HuH-7.5 (cell line): ENCODE measurements around the gene SLC39A7.
"Not testable (repeated sequence)": the region's sequence is repeated elsewhere in the genome, so short reads cannot be mapped to it uniquely, and the experiment has no call there.

Experiments
- DNase-seq: peaks from one replicate; pipeline ENCODE4 v3.0.0; 2011; ENCODE audit warnings: low spot score

Gene SLC39A7

DNA sequence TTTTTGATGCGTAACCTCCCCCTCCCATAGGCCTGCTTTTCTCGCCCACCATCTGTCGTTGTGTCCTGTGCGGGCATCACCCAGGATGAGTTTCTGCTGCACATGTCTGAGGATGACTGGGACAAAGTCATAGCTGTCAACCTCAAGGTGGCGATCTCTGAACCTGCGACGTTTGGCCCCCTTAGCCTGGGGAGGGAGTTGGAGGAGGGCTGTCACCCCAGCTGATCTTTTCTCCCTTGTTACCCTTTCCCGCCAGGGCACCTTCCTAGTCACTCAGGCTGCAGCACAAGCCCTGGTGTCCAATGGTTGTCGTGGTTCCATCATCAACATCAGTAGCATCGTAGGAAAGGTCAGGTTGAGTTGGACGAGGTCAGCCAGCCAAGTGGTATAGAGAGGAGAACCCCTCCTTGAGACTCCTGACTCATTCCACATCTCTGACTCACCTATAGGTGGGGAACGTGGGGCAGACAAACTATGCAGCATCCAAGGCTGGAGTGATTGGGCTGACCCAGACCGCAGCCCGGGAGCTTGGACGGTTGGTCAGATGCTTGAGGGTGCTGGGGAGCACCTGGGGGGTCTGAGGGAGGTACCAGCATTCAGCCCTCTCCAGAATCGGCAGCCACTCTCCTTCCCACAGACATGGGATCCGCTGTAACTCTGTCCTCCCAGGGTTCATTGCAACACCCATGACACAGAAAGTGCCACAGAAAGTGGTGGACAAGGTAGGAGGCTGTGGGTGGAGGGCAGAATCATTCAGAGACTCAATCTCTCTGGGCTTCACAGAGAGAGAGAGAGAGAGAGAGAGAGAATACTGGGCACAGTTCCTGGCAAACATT, 4.7 kb downstream of the SLC39A7 start:
- DNase-seq = no peak

DNA sequence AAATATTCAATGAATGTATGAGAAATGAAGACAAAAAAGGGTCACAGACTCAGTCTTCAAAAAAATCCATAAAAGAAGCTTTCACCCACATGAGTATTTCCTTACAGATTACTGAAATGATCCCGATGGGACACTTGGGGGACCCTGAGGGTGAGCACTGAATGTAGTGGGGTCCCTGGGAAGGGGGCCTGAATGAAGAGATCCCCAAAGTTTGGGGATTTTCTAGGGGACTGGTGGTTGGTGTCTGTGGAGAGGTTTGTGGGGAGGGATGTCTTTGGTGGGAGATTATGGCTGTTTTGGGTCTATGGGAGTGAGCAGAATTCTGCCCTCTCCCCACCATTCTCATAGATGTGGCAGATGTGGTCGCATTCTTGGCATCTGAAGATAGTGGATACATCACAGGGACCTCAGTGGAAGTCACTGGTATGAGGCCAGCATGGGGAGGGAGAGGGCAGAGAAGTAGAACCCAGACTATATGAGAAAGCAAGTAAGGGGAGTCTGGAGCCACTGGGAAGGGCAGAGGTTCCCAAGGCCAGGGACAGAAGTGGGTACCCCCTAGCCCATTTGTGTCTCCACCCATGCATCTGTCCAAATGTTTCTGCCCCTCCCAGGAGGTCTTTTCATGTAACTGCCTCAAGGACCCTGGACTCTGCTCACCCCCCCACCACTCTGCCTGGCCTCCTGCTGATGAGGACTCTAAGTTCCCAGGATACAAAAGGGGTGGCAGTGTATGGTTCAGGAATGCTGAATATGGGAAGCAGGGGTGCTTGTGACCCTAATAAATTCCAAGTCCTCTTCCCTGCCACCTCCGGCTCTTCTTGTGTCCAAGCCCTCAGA, 5.6 kb downstream of the SLC39A7 start:
- peak; percentile 5 for DNase-seq

DNA sequence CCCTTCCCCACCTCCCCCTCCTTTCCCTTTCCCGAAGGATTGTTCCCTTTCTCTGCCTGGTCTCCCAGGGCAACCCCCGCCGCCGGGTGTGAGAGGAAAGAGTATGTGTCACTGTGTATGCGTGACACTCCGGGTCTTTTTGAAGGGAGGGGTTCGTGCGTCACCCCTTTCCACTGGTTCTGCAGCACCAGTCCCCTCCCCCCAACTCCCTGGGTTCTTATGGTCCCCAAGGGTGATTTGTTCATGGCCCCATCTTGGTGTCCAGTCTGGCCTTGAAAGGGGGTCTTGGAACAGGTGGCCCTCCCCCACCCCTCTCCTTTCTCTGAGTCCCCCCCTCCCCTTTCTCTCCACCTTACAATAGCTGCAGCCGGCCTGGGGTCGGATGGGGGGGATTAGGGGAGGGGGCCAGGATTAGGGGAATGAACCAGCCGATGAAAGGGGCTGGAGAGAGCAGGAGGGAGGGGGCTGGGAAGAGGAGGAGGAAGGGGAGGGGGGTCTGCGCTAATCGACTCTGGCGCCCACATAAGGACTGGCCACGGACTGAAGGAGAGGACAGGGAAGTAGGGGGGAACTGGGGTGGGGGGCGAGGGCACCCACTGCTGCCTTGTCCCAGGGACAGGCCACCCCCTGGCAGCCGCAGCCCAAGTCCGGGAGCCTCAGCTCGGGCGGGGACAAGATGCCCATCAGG, 6.3 kb downstream of the SLC39A7 start:
- peak; percentile 3 for DNase-seq

DNA sequence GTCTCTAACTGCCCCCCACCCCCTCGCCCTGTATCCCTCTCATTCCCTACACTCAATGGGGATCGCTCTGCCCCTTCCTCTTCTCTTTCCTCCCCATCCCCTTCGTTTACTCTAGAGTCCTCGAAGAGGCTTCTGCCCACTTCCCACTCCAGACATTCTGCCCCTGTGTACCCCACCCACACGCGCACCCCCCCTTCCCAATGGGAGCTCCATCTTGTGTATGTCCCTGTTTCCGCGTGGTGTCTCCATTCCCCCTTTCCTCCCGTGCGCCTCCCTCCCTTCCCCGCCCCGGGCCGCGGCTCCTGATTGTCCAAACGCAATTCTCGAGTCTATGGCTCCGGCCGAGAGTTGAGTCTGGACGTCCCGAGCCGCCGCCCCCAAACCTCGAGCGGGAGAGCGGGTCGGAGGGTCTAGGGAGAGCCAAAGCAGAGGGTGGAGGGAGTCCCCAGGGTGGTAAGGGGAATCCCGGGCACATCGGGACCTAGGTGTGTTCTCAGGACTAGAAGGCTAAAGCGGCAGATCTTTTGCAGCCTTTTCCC, 7.0 kb downstream of the SLC39A7 start:
- DNase-seq = peak; percentile 52

DNA sequence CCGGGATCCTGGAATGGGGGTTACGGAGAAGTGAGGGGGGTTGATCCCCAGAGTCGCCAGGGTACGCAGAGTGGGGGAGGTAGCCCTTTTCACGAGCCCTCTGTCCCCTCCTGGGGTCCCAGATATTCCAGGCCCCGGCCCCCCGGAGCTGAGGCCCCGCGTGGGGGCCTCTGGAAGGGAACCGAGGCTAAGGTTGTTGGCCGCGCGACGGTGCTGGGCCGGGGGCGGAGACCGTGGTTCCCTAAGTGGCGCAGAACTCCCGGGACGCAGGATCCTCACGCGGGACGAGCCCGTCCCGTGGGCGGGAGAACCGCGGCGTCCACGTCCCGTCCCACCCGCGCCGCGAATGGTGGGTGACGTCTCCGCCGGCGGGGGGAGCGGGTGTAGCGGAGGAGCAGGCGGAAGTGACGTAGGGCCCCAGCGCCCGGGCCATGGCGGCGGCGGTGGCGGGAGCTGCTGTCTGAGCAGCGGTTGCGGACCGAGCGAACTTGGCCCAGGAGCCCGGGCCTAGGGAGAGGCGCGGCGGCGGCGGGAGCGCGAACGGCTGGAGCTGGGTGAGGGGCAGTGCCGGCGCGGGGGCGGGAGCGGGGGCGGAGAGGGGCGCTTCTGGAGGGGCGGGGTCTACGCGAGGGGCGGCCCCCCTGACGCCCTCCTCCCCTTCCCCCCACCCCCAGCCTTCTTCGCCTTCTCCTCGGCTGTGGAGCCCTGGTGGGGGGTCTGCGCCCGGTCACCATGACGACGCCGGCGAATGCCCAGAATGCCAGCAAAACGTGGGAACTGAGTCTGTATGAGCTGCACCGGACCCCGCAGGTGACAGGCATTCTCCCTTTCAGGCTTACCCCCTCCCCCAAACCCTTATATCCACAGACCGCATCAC, 7.7 kb downstream of the SLC39A7 start, which contains the start of gene RING1:
RING1 (plus strand) TSS at position 410 of the 877 bp plus-strand sequence; CDS start at position 733, 323 bp downstream.
- DNase-seq = peak; percentile 86

DNA sequence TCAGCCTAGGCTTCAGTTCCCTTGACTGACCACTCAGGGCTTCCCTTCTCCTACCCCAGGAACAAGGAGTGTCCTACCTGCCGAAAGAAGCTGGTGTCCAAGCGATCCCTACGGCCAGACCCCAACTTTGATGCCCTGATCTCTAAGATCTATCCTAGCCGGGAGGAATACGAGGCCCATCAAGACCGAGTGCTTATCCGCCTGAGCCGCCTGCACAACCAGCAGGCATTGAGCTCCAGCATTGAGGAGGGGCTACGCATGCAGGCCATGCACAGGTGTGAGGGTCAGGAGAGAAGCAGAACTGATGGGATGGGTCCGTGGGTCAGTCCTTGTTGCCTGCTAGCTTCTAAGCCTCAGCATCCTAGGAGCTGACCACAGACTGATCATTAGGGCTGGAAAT, 9.2 kb downstream of the SLC39A7 start:
- DNase-seq = peak; percentile 2

DNA sequence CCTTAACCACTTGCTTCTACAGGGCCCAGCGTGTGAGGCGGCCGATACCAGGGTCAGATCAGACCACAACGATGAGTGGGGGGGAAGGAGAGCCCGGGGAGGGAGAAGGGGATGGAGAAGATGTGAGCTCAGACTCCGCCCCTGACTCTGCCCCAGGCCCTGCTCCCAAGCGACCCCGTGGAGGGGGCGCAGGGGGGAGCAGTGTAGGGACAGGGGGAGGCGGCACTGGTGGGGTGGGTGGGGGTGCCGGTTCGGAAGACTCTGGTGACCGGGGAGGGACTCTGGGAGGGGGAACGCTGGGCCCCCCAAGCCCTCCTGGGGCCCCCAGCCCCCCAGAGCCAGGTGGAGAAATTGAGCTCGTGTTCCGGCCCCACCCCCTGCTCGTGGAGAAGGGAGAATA, 10.5 kb downstream of the SLC39A7 start:
- no peak for DNase-seq

DNA sequence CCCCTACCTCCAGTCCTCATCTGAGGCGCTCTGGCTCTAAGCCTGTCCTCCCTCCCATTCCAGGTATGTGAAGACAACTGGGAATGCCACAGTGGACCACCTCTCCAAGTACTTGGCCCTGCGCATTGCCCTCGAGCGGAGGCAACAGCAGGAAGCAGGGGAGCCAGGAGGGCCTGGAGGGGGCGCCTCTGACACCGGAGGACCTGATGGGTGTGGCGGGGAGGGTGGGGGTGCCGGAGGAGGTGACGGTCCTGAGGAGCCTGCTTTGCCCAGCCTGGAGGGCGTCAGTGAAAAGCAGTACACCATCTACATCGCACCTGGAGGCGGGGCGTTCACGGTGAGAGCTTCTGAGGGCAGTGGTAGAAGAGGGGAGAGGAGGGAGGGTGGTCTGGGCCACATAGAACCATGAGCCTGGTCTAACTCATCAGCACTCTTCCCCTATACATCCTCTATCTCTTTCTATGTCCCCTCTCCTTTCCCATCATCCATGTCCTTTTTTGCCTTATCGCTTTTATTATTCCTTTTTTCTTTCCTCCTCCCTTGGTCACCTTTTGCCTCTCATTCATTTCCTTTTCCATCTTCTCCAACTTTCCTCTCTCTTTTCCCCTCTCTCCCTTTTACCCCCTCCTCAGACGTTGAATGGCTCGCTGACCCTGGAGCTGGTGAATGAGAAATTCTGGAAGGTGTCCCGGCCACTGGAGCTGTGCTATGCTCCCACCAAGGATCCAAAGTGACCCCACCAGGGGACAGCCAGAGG, 11.2 kb downstream of the SLC39A7 start:
- DNase-seq = peak; percentile 7

DNA sequence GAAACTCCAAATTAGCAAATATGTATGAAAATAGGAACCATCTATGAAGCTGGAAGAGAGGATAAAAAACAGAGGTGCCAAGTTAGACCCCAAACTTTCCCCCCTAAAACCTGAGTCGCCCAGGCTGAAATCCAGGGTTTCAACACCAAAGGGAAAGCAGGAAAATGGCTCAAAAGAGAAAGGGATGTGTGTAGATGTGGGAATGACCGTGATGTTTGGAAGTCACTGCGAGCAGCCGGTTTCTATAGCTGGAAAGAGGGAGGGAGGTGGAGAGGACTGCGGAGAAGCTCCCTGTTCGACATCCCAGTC, 12.1 kb downstream of the SLC39A7 start:
- DNase-seq = peak; percentile 1

DNA sequence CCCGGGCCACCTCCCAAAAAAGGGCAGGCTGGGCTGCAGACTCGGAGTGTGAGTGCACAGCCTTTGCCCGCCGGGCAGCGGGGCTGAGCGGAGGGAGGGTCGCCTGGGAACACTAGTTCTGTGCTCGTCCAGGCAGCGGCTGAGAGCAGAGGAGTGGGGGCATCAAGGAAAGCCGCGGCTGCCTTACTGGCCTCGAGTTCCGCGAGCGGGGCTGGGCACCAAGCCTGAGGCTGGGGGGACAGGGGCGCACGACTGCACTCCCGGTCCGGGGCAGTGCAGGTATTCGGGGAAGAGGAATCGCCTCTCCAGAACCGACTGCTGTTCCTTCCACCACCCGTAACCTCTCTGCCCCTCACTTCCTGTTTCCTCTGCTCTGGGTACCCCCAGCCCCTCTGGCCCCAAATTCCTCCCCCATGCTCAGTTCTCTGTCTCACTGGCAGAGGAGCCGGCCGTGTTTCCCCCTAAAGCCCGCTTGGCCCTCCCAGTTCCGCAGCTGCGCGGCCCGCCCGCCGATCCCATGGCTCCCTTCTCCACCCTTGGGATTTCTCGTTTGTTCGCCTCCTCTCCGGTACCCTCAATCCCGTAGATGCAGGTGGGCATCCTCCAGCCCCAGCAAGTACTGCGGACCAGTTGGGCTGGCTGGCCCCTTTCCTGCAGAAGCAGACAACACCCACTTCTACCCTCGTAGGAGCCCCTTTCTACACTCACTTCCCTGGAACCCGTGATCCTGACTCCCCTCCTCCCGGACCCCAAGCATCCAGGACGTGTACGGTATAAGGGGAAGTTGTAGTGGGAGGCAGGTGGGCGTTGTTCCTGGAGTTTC, 12.7 kb downstream of the SLC39A7 start:
- no peak for DNase-seq

DNA sequence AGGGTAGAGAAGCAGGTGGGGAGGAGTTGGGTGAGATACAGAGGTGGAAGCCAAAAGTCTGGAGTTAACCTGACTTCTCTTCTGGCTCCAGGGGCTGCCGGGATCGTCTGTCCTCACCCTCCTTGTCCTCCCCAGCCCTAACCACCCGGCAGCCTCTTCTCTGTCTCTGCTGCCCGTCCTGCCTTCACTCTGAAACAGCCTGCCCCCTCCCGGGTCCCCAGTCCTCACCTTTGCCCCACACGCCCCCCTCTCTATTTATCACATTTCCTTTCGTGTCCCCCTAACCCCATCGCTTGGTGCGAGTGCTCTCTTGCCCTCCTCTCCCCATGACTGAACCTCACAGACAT, 13.3 kb downstream of the SLC39A7 start:
- no peak for DNase-seq

DNA sequence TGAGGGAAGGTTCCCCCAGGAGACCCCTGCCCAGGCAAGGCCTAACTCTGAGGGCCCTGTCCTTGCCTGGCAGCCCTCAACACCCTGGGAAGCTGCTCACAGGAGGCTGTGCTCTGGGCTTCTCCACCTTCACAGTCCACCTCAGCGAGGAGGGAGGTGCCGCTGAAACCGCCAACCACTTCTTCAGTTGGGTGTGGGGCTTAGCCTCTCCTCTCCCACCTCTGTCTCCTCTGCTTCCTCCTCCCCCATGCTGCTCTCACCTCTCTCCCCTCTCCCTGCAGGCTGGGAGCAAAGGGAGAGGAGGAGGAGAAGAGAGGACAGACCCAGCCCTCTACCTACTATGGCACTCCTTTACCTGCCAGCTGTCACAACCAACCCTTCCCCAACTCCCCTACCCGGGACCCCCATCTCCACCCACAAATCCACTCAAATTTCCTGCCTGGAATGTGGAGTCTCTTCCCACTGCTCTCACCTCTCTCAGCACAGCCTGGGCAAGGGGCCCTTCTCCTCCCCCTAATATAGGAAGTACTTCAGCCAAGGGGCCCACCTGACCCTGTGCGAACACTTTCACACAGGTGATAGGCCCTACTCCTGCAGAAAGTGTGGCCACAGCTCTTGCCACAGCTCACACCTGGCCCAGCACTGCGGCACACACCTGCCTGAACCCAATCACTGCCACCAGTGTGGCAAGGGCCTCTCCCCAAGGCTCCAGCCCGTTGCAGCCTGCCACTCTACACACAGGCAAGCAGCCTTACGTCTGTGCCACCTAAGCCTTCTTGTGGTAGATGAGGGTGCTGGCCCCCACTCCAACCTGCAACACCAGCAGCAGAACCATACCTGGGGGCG, 14.8 kb downstream of the SLC39A7 start:
- no peak for DNase-seq

DNA sequence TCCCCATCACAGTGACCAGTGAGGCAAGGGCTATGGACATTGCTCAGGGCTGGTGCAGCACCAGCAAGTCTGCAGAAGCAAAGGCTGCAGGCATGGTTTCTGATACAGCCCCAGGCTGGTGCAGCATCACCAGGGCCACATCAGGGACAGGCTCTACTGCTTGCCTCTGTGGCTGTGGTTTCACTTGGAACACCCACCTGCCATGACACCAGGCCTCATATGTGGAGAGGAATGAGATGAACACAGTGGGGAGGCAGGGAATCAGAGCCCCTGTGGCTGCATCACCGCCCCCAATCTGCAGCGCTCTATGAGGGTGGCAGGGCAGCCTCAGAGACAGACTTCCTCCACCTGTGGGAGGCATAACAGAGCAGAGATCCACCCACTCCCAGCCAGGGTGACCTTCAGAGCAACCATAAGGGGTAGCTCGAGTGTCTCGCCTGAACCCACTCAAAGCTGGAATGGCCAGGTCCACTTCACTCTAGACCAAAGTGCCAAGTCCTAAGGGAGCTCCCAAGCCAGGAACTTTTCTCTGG, 15.5 kb downstream of the SLC39A7 start:
- DNase-seq = no peak

DNA sequence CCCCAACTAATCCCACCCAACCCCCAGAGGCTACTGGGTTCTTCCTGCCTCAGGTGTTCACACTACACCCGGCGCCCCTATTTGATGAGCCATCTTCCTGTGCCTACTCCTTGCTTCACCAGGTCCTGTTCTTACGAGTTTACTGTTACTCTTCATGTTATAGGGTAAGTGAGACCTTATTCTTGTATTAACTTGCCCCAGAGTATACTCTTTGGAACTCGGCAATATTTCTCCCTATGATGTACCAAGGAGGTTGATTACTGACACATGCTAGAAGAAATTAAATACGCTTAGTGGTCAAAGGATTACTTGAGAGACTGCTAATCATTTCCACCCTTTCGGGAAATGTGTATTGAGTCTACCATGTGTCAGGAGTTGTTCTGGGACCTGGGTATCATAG, 16.6 kb downstream of the SLC39A7 start:
- no peak for DNase-seq

DNA sequence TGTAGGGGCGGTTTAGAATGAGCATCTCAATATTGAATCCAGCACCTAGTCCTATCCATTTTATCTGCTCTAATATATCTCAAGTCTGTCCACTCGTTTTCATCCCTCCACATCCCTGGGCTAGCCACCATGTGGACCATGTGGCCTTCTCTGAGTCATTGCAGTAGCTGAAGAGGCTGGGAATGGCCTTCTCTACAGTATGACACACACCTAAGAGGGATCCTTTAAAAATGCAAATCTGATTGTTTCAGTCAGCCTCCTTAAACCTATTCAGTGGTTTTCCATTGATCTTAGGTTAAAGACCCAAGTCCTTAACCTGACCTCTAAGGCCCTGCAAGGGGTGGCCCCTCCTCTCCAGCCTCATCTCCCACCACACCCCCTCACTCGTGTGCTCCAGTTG, 17.0 kb downstream of the SLC39A7 start:
- no peak for DNase-seq

DNA sequence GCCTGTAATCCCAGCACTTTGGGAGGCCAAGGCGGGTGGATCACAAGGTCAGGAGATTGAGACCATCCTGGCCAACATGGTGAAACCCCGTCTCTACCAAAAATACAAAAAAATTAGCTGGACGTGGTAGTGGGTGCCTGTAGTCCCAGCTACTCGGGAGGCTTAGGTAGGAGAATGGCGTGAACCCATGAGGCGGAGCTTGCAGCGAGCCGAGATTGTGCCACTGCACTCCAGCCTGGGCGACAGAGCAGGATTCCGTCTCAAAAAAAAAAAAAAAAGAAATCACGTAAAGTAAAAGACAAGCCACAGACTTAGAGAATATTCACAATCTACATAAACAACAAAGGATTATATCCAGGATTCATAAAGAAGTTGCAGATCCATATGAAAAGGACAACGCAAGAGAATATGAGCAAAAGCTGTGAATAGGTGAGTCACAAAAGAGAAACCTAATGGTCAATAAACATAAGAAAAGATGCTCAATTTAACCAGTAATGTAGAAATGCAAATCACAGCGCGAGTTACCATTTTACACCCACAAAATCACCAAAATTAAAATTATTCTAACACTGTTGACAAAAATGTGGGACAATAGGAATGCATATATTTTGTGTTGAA, 25.9 kb downstream of the SLC39A7 start:
- not testable (repeated sequence) for DNase-seq

DNA sequence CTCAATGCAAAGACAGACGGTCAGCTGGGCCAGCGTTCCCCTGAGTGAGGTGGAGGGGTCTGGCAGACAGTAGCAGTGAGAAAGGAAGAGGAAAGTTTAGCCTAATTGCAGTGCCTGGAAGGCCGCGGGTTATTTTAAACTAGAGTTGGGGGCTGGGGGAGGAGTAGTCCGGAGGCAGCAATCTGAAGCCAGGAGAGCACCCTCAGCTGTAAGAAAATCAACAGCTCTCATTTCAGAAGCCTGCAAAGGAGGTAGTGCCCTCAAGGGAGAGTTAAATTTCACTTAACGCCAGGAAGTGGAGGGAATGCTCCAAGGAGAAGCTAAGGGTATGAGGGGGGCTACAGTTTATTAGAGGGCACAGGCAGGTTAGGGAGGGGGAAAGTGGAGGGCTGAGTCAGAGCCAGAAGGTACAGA, 34.6 kb downstream of the SLC39A7 start:
- no peak for DNase-seq

DNA sequence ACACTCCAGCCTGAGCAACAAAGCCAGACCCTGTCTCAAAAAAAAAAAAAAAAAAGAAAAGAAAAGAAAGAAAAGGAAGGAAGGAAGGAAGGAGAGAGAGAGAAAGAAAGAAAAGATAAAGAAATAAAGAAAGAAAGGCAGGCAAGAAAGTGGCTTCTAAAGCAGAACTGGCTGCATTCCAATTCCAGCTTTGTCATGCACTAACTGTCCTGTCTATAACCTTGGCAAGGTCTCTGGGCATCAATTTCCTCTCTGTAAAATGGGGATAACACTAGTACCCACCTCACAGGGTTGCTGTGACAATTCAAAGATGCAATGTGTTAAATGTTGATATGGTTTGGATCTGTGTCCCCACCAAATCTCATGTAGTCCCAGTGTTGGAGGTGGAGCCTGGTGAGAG, 35.7 kb downstream of the SLC39A7 start:
- DNase-seq = no peak
